Thyroid gland (tissue), 4 donors: ENCODE measurements around the gene MAN2C1. TPM values are rescaled to one million over a fixed set of nuclear protein-coding genes. Genes with fewer than 3 reads are reported as not detected.
"Not testable (repeated sequence)": the region's sequence is repeated elsewhere in the genome, so short reads cannot be mapped to it uniquely, and the experiment has no call there.

Experiments used
- DNase-seq, 2 donors: peaks; one replicate each; pipeline ENCODE4 v3.0.0-alpha.2; 2019
- H3K27ac ChIP-seq, 3 donors: fragments of 200-600 bp; sonication (generic); 1 replicate in 2 of 3; 2 replicates in 1 of 3; pipeline ENCODE4 v1.5.1; 2016 to 2019; ENCODE audit warnings: mild to moderate bottlenecking in 1 of 3, moderate library complexity in 1 of 3
- H3K27me3 ChIP-seq: fragments of 200-600 bp; sonication (generic); one replicate; pipeline ENCODE4 v1.5.1; 2019
- H3K36me3 ChIP-seq, 2 donors: fragments of 200-600 bp; sonication (generic); one replicate each; pipeline ENCODE4 v1.5.1; 2016 to 2019
- H3K4me1 ChIP-seq, 2 donors: fragments of 200-600 bp; sonication (generic); one replicate each; pipeline ENCODE4 v1.5.1; 2017 to 2019
- H3K4me3 ChIP-seq, 3 donors: fragments of 200-600 bp; sonication (generic); replicated peaks in 1 of 3; 1 replicate in 2 of 3; 2 replicates in 1 of 3; pipeline ENCODE4 v1.5.1; 2016; ENCODE audit warnings: mild to moderate bottlenecking in 1 of 3
- H3K9me3 ChIP-seq: fragments of 200-600 bp; sonication (generic); one replicate; pipeline ENCODE4 v1.5.1; 2017
- POLR2A ChIP-seq, 2 donors: fragments of 450-650 bp; IDR thresholded peaks; one replicate each; pipeline ENCODE4 v1.6.1; 2017; ENCODE audit warnings: antibody characterized with exemption in 2 of 2, mild to moderate bottlenecking in 2 of 2, moderate library complexity in 1 of 2
- WGBS, 2 donors: methylation state at CpG; one replicate each; pipeline ENCODE4 v1.1.5; 2017; 5-methylcytosine and 5-hydroxymethylcytosine counted together
- intact Hi-C: fragments of 100-400 bp; cut with DNase I; formaldehyde crosslinking; loops from one replicate; pipeline ENCODE4 v1.15.1; 2023
- total RNA-seq, 4 donors: library from RNA; depleted of rRNA; stranded (reverse); fragments of >200 nt; gene quantifications; one replicate each; pipeline ENCODE4 v1.2.3, GENCODE V29; 2016
- TF ChIP-seq, protein P1 (sequence below), 6 experiments: fragments of 200-600 bp in 3 of 6; fragments of 450-650 bp in 3 of 6; sonication (generic) in 3 of 6; IDR thresholded peaks; one replicate each; pipeline ENCODE4 v1.5.1; 2016 to 2019; ENCODE audit warnings: antibody characterized with exemption in 6 of 6, mild to moderate bottlenecking in 2 of 6, inconsistent platforms in 1 of 6, moderate library complexity in 1 of 6

Gene MAN2C1
- total RNA-seq, 4 donors from 2014 or later: 200 to 357 (median 226) TPM

DNA sequence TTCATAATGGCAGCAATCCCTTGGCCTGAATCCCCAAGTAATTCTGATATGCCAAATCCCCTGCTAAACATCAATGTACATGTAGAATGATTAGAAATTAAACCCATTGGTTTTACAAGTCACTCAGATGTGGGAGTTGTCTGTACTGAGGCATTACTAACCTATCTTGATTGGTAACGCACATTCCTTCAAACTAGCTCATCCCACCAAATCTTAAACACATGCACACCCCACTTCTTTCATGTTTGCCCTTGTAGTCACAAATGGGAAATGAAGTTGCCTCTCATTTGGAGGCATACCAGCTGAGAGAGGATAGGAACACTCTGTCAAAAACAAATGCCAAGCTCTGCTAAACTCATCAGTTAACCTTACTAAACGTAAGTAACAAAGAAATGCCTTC lies 29.1 kb upstream of the MAN2C1 start:
- peaks cover 49 to 50% of the 10 kb centered on the region in 2 donors for H3K36me3 ChIP-seq
- intact Hi-C loops: no loop called here
- H3K27ac ChIP-seq: no peak overlapping the region
- WGBS, 2 donors: 96 to 97% methylated on average over 2 of the region's 2 CpGs
- H3K9me3 ChIP-seq: no peaks in the 10 kb centered on the region
- no peaks in the 10 kb centered on the region for H3K27me3 ChIP-seq
- DNase-seq: no peak
- no peak overlapping the region for H3K4me3 ChIP-seq
- TF ChIP-seq, protein P1, sequence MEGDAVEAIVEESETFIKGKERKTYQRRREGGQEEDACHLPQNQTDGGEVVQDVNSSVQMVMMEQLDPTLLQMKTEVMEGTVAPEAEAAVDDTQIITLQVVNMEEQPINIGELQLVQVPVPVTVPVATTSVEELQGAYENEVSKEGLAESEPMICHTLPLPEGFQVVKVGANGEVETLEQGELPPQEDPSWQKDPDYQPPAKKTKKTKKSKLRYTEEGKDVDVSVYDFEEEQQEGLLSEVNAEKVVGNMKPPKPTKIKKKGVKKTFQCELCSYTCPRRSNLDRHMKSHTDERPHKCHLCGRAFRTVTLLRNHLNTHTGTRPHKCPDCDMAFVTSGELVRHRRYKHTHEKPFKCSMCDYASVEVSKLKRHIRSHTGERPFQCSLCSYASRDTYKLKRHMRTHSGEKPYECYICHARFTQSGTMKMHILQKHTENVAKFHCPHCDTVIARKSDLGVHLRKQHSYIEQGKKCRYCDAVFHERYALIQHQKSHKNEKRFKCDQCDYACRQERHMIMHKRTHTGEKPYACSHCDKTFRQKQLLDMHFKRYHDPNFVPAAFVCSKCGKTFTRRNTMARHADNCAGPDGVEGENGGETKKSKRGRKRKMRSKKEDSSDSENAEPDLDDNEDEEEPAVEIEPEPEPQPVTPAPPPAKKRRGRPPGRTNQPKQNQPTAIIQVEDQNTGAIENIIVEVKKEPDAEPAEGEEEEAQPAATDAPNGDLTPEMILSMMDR (IDR thresholded peaks at IDR 0.05): no peak
- no peak for TF ChIP-seq POLR2A (IDR thresholded peaks at IDR 0.05)
- H3K4me1 ChIP-seq: peaks cover 0 to 11% of the 10 kb centered on the region in 2 donors

DNA sequence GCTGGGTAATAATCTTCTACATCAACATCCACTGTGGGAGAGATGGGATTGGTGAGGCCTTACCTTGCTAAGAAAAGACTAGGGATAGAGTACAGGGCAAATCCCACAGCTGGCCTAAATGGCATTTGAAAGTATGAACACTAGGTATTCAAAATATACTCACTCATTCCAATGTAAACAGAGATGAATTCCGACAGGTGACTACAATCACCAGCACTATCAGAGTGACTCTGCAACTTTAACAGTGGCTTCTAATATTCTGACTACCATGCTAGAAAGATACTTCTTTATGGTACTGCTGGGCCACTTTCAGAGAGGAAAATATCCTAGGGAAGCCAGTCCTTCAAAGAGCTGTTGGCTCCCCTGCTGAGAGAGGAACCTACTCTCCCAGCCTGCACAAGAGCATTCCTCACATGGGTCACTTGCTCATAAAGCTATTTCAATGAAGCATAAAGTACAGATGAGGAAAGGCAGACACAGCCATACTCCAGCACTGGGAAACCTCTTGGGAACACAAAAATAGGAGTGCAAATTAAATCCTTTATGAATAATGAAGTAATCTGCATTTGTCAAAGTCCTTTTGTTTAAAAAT lies 21.5 kb upstream of the MAN2C1 start:
- intact Hi-C loops: no loop called here
- WGBS, 2 donors: 41 to 56% methylated on average over 1 of the region's 1 CpG
- DNase-seq: peak; percentile 72 to 77
- TF ChIP-seq POLR2A (IDR thresholded peaks at IDR 0.05): peak in 1 of 2 donors; percentile 49
- TF ChIP-seq, protein P1 (IDR thresholded peaks at IDR 0.05): no peak
- H3K36me3 ChIP-seq: peaks cover 28 to 29% of the 10 kb centered on the region in 2 donors
- H3K27me3 ChIP-seq: no peaks in the 10 kb centered on the region
- peaks cover 32 to 66% of the 10 kb centered on the region in 2 donors for H3K4me1 ChIP-seq
- H3K4me3 ChIP-seq: no peak overlapping the region
- H3K27ac ChIP-seq: peak overlapping the region; percentile 62 to 90 (median 89)
- H3K9me3 ChIP-seq: no peaks in the 10 kb centered on the region

DNA sequence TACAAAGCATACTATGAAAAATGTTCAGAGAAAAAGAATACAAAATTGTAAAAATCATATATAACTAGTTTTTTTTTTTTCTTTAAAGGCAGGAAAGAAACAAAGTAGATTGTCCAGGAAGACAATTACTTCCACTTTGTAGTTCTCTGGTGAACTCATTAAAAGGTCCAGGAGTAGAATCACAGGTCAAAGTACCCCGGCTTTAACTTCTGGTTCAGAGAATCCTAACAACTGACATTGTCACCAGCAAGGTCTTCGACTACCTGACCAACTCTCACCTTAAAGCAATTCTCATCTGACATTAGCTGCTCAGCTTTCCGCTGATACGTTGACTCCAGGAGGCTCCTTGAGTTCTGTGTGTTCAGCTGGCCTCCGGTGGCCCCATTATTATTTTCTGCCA lies 15.6 kb upstream of the MAN2C1 start:
- H3K36me3 ChIP-seq: peaks cover 58 to 64% of the 10 kb centered on the region in 2 donors
- WGBS, 2 donors: 89 to 91% methylated on average over 5 of the region's 5 CpGs
- H3K9me3 ChIP-seq, DNase-seq, H3K27ac ChIP-seq, H3K27me3 ChIP-seq, H3K4me3 ChIP-seq, intact Hi-C loops: not testable (repeated sequence)
- H3K4me1 ChIP-seq: peaks cover 9 to 30% of the 10 kb centered on the region in 2 donors

DNA sequence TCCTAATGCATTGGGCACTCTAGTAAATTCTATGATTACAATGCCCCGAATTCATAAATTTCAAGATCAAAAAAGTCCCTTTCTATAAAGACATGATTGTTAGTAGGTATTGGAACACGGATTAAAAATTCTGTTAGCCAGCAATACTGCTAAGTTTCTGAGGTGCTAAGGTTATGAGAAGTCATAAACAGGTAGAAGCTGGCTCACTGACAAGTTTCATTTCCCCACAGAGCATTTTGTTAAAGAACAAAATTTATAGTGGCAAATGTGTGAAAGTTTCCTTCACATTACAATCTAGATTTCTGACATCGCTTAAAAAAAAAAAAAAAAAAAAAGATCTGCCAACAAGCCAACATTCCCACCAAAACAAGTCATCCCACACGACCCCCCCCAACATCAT lies 12.4 kb upstream of the MAN2C1 start:
- Histone ChIP-seq H3K27ac (no peak overlapping the region), H3K4me3 (no peak overlapping the region), H3K27me3 (no peaks in the 10 kb centered on the region), H3K9me3 (no peaks in the 10 kb centered on the region), H3K36me3 (peaks cover 64 to 70% of the 10 kb centered on the region in 2 donors), H3K4me1 (no peaks in the 10 kb centered on the region)
- WGBS, 2 donors: 90 to 92% methylated on average over 4 of the region's 4 CpGs
- no peak for DNase-seq
- TF ChIP-seq POLR2A (IDR thresholded peaks at IDR 0.05): no peak
- TF ChIP-seq, protein P1 (IDR thresholded peaks at IDR 0.05): no peak
- intact Hi-C loops: no loop called here

DNA sequence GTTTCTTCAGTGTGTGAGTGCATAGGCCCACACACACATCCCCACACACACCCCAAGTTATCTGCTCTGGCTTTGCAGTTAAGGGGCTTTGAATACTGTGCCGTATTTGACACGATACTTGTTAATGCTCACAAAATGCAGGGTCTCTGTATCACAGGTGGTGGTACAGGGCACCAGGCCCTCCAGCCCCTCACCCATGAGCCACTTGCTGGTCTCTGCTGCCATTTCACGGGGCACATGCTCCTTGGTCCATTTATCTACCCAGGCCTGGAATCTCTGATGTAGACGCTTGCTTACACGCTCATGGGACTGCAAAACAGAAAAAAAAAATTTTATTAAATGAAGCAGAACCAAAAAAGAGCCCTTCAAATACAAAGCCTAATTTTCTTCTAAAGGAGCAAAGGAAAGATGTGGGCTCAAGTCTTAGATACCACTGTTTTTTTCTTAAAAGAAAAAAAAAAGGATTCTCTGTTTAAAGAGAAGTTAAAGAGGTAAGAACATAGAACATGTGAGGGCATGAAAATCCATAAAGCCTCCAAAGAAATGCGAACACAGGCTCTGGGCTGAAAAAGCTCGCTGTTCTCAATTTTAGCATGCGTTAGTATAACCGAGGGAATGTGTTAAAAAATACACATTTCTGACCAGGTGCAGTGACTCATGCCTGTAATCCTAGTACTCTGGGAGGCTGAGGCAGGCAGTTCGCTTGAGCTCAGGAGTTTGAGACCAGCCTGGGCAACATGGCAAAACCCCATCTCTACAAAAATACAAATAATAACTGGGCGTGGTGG lies 3.7 kb upstream of the MAN2C1 start:
- no peaks in the 10 kb centered on the region for H3K27me3 ChIP-seq
- TF ChIP-seq, protein P1 (IDR thresholded peaks at IDR 0.05): no peak
- no peak for TF ChIP-seq POLR2A (IDR thresholded peaks at IDR 0.05)
- H3K4me1 ChIP-seq: peaks cover 13 to 17% of the 10 kb centered on the region in 2 donors
- intact Hi-C loops: no loop called here
- H3K9me3 ChIP-seq: no peaks in the 10 kb centered on the region
- H3K36me3 ChIP-seq: peaks cover 36 to 50% of the 10 kb centered on the region in 2 donors
- no peak overlapping the region for H3K27ac ChIP-seq
- DNase-seq: no peak
- 92 to 96% methylated on average over 11 of the region's 11 CpGs for WGBS, 2 donors
- H3K4me3 ChIP-seq: no peak overlapping the region
